Left colon (tissue), 2 donors: ENCODE data around the gene MDGA2. TPM values are rescaled to one million over a fixed set of nuclear protein-coding genes. Genes with fewer than 3 reads are reported as not detected.

ENCODE experiments used
- ATAC-seq: fragments of 200-7000 bp; cut with Tn5 transposase; one replicate; pipeline ENCODE4 v1.9.1; 2020; ENCODE audit warnings: mild to moderate bottlenecking, moderate library complexity
- DNase-seq, 2 donors: peaks; one replicate each; pipeline ENCODE4 v3.0.0-alpha.2; 2020
- intact Hi-C, 2 donors: fragments of 100-400 bp; cut with DNase I in 1 of 2; cut with micrococcal nuclease in 1 of 2; formaldehyde crosslinking; loops; one replicate each; pipeline versions ENCODE4 v1.11.2 to v1.14.0; 2022; cut with DNase I, micrococcal nuclease
- total RNA-seq, 2 donors: library from RNA; stranded (reverse); fragmentation: NEBNext Ultra II Directional; extraction: Animal tissue kit (Norgen Biotek cat#: 25700); gene quantifications; one replicate each; pipeline ENCODE4 v1.2.1, GENCODE V29; 2021
- donor health status: DM: no; HTN: no; CAD: no.
- donor health status: DM: yes; HTN: yes; CAD: no.

MDGA2 gene
- total RNA-seq, 2 donors from 2014 or later = not detected

GRCh38 chr14:46894476-46894875 is 780.9 kb downstream of the MDGA2 start:
- intact Hi-C loops = no loop called here
- no peak for DNase-seq
- no peak for ATAC-seq

GRCh38 chr14:46887144-46887543 is 788.3 kb downstream of the MDGA2 start:
- intact Hi-C loops = no loop called here
- no peak for DNase-seq
- ATAC-seq = no peak

- DNase-seq (no peak), ATAC-seq (no peak)
- intact Hi-C loops = no loop called here
Measured at GRCh38 chr14:46885566-46885965, 789.8 kb downstream of the MDGA2 start.

- intact Hi-C loops = no loop called here
- ATAC-seq (no peak), DNase-seq (no peak)
Measured at GRCh38 chr14:46861753-46862152, 813.7 kb downstream of the MDGA2 start.

GRCh38 chr14:46840944-46841720 is 834.3 kb downstream of the MDGA2 start:
- intact Hi-C loops = no loop called here
- DNase-seq (no peak), ATAC-seq (no peak)

- ATAC-seq (no peak), DNase-seq (no peak)
- intact Hi-C loops = no loop called here
Measured at GRCh38 chr14:46820291-46820690, 855.1 kb downstream of the MDGA2 start.

GRCh38 chr14:46819117-46819516 is 856.3 kb downstream of the MDGA2 start:
- ATAC-seq (peak; percentile 52), DNase-seq (peak in 1 of 2 donors; percentile 4)

GRCh38 chr14:46818147-46818546 is 857.3 kb downstream of the MDGA2 start:
- ATAC-seq = no peak
- DNase-seq = no peak
- intact Hi-C loops = no loop called here

More at GRCh38 chr14:46819117-46819516, 856.3 kb downstream of the MDGA2 start:
- intact Hi-C loops = no loop called here

- ATAC-seq = no peak
- intact Hi-C loops = no loop called here
- no peak for DNase-seq
Measured at GRCh38 chr14:46793144-46793543, 882.3 kb downstream of the MDGA2 start.
